Activated naive CD4-positive, alpha-beta T cell treated with anti-CD3 and anti-CD28 coated beads, Interleukin-2, amount 50 U/mL, for 24 hours (primary cell): ENCODE measurements around the gene HMG20A.

ENCODE experiments used
- H3K27ac Mint-ChIP-seq: one replicate; pipeline ENCODE4 v1.8.0; 2021; ENCODE audit warnings: mild to moderate bottlenecking, mixed read lengths
- H3K27me3 Mint-ChIP-seq: one replicate; pipeline ENCODE4 v1.8.0; 2021; ENCODE audit warnings: mixed read lengths
- H3K36me3 Mint-ChIP-seq: one replicate; pipeline ENCODE4 v1.8.0; 2021; ENCODE audit warnings: mixed read lengths
- H3K4me1 Mint-ChIP-seq: one replicate; pipeline ENCODE4 v1.8.0; 2021; ENCODE audit warnings: mixed read lengths
- H3K4me3 Mint-ChIP-seq: one replicate; pipeline ENCODE4 v1.8.0; 2021; ENCODE audit warnings: mild to moderate bottlenecking, mixed read lengths
- H3K9me3 Mint-ChIP-seq: one replicate; pipeline ENCODE4 v1.8.0; 2021; ENCODE audit warnings: mixed read lengths

The HMG20A gene

GRCh38 chr15:77446840-77447390 lies 26.2 kb downstream of the HMG20A start:
- Mint-ChIP-seq H3K27ac (no peak overlapping the region), H3K9me3 (no peaks in the 10 kb centered on the region), H3K36me3 (peaks cover 20% of the 10 kb centered on the region), H3K4me1 (peaks cover 52% of the 10 kb centered on the region), H3K27me3 (no peaks in the 10 kb centered on the region), H3K4me3 (no peak overlapping the region)

- no peaks in the 10 kb centered on the region for H3K27me3 Mint-ChIP-seq
- no peak overlapping the region for H3K27ac Mint-ChIP-seq
- H3K4me1 Mint-ChIP-seq = peaks cover 52% of the 10 kb centered on the region
- no peak overlapping the region for H3K4me3 Mint-ChIP-seq
- H3K36me3 Mint-ChIP-seq = peaks cover 12% of the 10 kb centered on the region
- H3K9me3 Mint-ChIP-seq = no peaks in the 10 kb centered on the region
These were observed 33.6 kb downstream of the HMG20A start for GRCh38 chr15:77454265-77454664.

GRCh38 chr15:77454951-77455350 lies 34.3 kb downstream of the HMG20A start:
- H3K9me3 Mint-ChIP-seq = no peaks in the 10 kb centered on the region
- H3K27ac Mint-ChIP-seq = no peak overlapping the region

GRCh38 chr15:77455696-77456321 lies 35.1 kb downstream of the HMG20A start:
- H3K27me3 Mint-ChIP-seq = no peaks in the 10 kb centered on the region
- peaks cover 51% of the 10 kb centered on the region for H3K4me1 Mint-ChIP-seq
- no peak overlapping the region for H3K4me3 Mint-ChIP-seq
- no peak overlapping the region for H3K27ac Mint-ChIP-seq
- no peaks in the 10 kb centered on the region for H3K9me3 Mint-ChIP-seq
- H3K36me3 Mint-ChIP-seq = peaks cover 17% of the 10 kb centered on the region

More at GRCh38 chr15:77454951-77455350, 34.3 kb downstream of the HMG20A start:
- Mint-ChIP-seq H3K4me3 (no peak overlapping the region), H3K27me3 (no peaks in the 10 kb centered on the region), H3K4me1 (peaks cover 51% of the 10 kb centered on the region), H3K36me3 (peaks cover 11% of the 10 kb centered on the region)

GRCh38 chr15:77456746-77457145 lies 36.1 kb downstream of the HMG20A start:
- Mint-ChIP-seq H3K36me3 (peaks cover 18% of the 10 kb centered on the region), H3K9me3 (no peaks in the 10 kb centered on the region), H3K27me3 (no peaks in the 10 kb centered on the region), H3K27ac (no peak overlapping the region), H3K4me1 (peaks cover 51% of the 10 kb centered on the region), H3K4me3 (no peak overlapping the region)

- Mint-ChIP-seq H3K36me3 (peaks cover 15% of the 10 kb centered on the region), H3K27ac (peak overlapping the region; percentile 26), H3K4me1 (peaks cover 46% of the 10 kb centered on the region), H3K9me3 (no peaks in the 10 kb centered on the region), H3K4me3 (peak overlapping the region; percentile 5), H3K27me3 (no peaks in the 10 kb centered on the region)
These were observed 36.7 kb downstream of the HMG20A start for GRCh38 chr15:77457191-77457904.

- Mint-ChIP-seq H3K27ac (peak overlapping the region; percentile 26), H3K36me3 (peaks cover 15% of the 10 kb centered on the region), H3K4me3 (peak overlapping the region; percentile 5), H3K27me3 (no peaks in the 10 kb centered on the region), H3K9me3 (no peaks in the 10 kb centered on the region), H3K4me1 (peaks cover 44% of the 10 kb centered on the region)
These were observed 37.2 kb downstream of the HMG20A start for GRCh38 chr15:77457905-77458265.

- no peaks in the 10 kb centered on the region for H3K27me3 Mint-ChIP-seq
- H3K27ac Mint-ChIP-seq = no peak overlapping the region
- H3K4me1 Mint-ChIP-seq = peaks cover 36% of the 10 kb centered on the region
- no peaks in the 10 kb centered on the region for H3K9me3 Mint-ChIP-seq
- no peak overlapping the region for H3K4me3 Mint-ChIP-seq
- peaks cover 15% of the 10 kb centered on the region for H3K36me3 Mint-ChIP-seq
These were observed 38.3 kb downstream of the HMG20A start for GRCh38 chr15:77459031-77459430.

GRCh38 chr15:77461486-77461885 lies 40.8 kb downstream of the HMG20A start:
- Mint-ChIP-seq H3K27ac (no peak overlapping the region), H3K4me3 (no peak overlapping the region), H3K36me3 (peaks cover 17% of the 10 kb centered on the region), H3K27me3 (no peaks in the 10 kb centered on the region), H3K9me3 (no peaks in the 10 kb centered on the region), H3K4me1 (peaks cover 14% of the 10 kb centered on the region)

GRCh38 chr15:77464129-77464865 lies 43.6 kb downstream of the HMG20A start:
- no peak overlapping the region for H3K27ac Mint-ChIP-seq
- H3K27me3 Mint-ChIP-seq = no peaks in the 10 kb centered on the region
- H3K9me3 Mint-ChIP-seq = no peaks in the 10 kb centered on the region
- H3K4me3 Mint-ChIP-seq = no peak overlapping the region
- H3K36me3 Mint-ChIP-seq = peaks cover 24% of the 10 kb centered on the region
- no peaks in the 10 kb centered on the region for H3K4me1 Mint-ChIP-seq

GRCh38 chr15:77466521-77466920 lies 45.8 kb downstream of the HMG20A start:
- Mint-ChIP-seq H3K36me3 (peaks cover 18% of the 10 kb centered on the region), H3K9me3 (no peaks in the 10 kb centered on the region), H3K27me3 (no peaks in the 10 kb centered on the region), H3K27ac (no peak overlapping the region), H3K4me1 (no peaks in the 10 kb centered on the region), H3K4me3 (no peak overlapping the region)

GRCh38 chr15:77468896-77469295 lies 48.2 kb downstream of the HMG20A start:
- no peak overlapping the region for H3K27ac Mint-ChIP-seq
- H3K36me3 Mint-ChIP-seq = peaks cover 24% of the 10 kb centered on the region
- no peaks in the 10 kb centered on the region for H3K27me3 Mint-ChIP-seq
- H3K4me3 Mint-ChIP-seq = no peak overlapping the region
- H3K4me1 Mint-ChIP-seq = no peaks in the 10 kb centered on the region
- no peaks in the 10 kb centered on the region for H3K9me3 Mint-ChIP-seq

- peaks cover 25% of the 10 kb centered on the region for H3K36me3 Mint-ChIP-seq
- no peaks in the 10 kb centered on the region for H3K4me1 Mint-ChIP-seq
- H3K27ac Mint-ChIP-seq = no peak overlapping the region
- no peaks in the 10 kb centered on the region for H3K27me3 Mint-ChIP-seq
- no peaks in the 10 kb centered on the region for H3K9me3 Mint-ChIP-seq
- H3K4me3 Mint-ChIP-seq = no peak overlapping the region
These were observed 49.5 kb downstream of the HMG20A start for GRCh38 chr15:77470235-77470634.

- Mint-ChIP-seq H3K4me3 (no peak overlapping the region), H3K9me3 (no peaks in the 10 kb centered on the region), H3K36me3 (peaks cover 24% of the 10 kb centered on the region), H3K4me1 (no peaks in the 10 kb centered on the region), H3K27ac (peak overlapping the region; percentile 71), H3K27me3 (no peaks in the 10 kb centered on the region)
These were observed 52.6 kb downstream of the HMG20A start for GRCh38 chr15:77473328-77473727.

GRCh38 chr15:77474310-77474988 lies 53.8 kb downstream of the HMG20A start:
- H3K27ac Mint-ChIP-seq = no peak overlapping the region
- H3K27me3 Mint-ChIP-seq = no peaks in the 10 kb centered on the region
- no peaks in the 10 kb centered on the region for H3K4me1 Mint-ChIP-seq
- H3K9me3 Mint-ChIP-seq = no peaks in the 10 kb centered on the region
- H3K4me3 Mint-ChIP-seq = no peak overlapping the region
- H3K36me3 Mint-ChIP-seq = peaks cover 21% of the 10 kb centered on the region
